GM18951 (cell line): Measurements from ENCODE around the gene LMBRD2.

Experiments used
- POLR2A ChIP-seq: IDR thresholded peaks from 4 replicates; pipeline ENCODE4 v1.6.1; 2011; ENCODE audit warnings: mild to moderate bottlenecking; ENCODE audit not compliant: insufficient read length, insufficient read depth; ENCODE audit errors: extremely low read depth
- in situ Hi-C: fragments of 300-500 bp; cut with MboI; formaldehyde crosslinking; loops from one replicate; pipeline ENCODE4 v1.12.0; 2022; ENCODE audit warnings: low sequenced_read_pairs, mixed read lengths, inconsistent platforms; ENCODE audit not compliant: unreplicated experiment

The LMBRD2 gene

DNA sequence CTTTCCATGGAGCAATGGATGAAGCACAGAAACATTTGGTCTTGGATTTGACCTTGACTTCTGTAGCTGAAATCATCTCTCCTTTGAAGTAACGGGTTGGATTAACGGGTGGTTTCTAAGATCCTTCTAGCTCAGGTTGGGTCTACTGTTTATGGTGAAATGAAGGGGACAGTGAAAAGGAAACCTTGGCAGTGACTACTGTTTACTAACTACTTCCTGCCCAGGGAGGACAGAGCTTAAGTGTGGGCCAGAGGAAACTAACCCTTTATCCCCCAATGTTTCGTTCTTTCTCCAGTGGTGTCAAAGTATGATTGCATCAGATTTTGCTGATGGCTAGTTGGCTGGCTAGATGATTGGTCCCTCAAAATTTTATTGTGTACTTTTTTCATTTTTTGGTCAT lies 22.4 kb upstream of the LMBRD2 start:
- in situ Hi-C loops = no loop called here
- TF ChIP-seq POLR2A = no peak

DNA sequence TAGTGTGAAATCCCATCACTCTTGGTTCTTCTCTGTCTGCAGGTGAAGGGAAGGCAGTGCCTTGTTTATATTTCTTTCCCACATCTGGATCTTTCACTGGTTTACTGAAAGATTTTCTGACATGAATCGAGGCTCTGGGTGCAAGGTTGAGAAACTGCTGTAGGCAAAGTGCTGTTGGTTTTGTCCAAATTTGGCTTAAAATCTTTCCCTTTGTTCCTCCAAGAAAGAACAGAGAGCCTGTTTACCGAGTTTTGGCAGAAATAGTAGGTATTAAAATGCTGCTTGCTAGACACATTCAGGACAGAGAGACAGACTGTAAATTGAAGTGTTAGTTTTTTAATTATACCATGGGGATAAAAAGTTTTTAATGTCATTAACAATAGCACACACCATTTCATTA lies 21.7 kb upstream of the LMBRD2 start:
- in situ Hi-C loops = no loop called here

DNA sequence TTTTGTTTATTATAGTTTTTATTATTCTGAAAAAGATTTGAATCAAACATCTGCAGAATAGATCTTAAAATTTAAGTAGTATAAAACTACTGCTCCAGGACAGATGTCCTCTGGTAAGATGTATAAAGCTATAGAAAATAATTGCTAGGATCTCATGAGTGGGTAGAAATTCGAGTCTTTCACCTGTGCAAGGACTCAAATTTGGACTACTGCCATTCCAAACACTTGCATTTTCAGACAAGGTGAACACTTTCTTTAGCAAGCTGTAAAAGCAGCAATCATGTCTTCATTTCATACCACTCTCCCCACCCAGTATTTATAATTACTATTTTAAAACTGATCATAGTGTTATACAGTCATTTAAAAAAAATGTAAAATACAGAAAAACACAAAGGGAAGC lies 20.9 kb upstream of the LMBRD2 start:
- no peak for TF ChIP-seq POLR2A
- in situ Hi-C loops = no loop called here

More for the DNA sequence above, 21.7 kb upstream of the LMBRD2 start:
- TF ChIP-seq POLR2A = no peak

- in situ Hi-C loops = no loop called here
These were observed 19.2 kb upstream of the LMBRD2 start for GRCh38 chr5:36170832-36171424.

GRCh38 chr5:36168737-36169136 lies 17.1 kb upstream of the LMBRD2 start:
- in situ Hi-C loops = no loop called here

More at GRCh38 chr5:36170832-36171424, 19.2 kb upstream of the LMBRD2 start:
- TF ChIP-seq POLR2A = no peak

DNA sequence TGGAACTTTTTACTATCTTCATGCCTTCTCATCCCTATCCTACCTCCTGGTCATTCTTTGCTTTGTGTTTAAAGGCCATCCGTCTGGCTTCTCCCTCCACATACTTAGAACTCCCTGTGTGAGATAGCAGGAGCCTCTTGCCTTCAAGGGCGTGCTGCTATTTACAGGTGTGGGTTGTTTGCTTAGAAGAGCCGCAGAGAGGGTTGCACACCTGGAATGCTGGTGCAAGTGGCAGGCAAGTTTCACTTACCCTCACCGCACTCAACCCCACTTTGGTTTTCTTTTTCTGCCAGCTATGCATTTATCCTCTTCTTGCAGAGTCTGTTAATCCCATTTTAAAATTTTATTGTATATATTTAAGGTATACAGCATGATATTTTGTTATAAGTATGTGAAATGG lies 12.8 kb upstream of the LMBRD2 start:
- TF ChIP-seq POLR2A = no peak
- in situ Hi-C loops = no loop called here

More at GRCh38 chr5:36168737-36169136, 17.1 kb upstream of the LMBRD2 start:
- TF ChIP-seq POLR2A = no peak

DNA sequence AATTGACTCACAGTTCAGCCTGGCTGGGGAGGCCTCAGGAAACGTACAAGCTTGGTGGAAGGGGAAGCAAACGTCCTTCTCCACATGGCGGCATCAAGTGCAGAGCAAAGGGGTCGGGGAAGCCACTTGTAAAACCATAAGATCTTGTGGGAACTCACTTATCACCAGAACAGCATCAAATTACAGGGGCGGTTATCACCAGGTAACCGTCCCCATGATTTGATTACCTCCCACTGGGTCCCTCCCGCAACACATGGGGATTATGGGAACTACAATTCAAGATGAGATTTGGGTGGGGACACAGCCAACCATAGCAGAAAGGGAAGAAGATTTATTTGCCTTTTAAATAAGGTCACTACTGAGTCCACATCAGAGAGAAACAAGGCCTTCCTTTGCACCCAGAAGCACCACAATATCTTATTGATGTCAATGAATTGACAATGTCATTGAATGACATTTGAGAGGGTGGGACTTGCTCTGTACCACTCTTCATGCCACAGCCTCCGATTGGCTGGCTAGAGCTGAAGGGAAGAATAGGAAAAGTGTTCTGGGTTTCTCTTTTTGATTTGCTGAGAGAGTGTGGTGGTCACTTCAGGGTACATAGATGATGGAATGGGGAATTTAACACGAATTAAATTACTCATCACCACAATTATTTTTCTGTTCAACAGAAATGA lies 11.3 kb upstream of the LMBRD2 start:
- in situ Hi-C loops = no loop called here
- no peak for TF ChIP-seq POLR2A

GRCh38 chr5:36161361-36161760 lies 9.7 kb upstream of the LMBRD2 start:
- in situ Hi-C loops = no loop called here
- TF ChIP-seq POLR2A = no peak

- no peak for TF ChIP-seq POLR2A
- in situ Hi-C loops = no loop called here
These were observed 8.9 kb upstream of the LMBRD2 start for GRCh38 chr5:36160617-36161016.

DNA sequence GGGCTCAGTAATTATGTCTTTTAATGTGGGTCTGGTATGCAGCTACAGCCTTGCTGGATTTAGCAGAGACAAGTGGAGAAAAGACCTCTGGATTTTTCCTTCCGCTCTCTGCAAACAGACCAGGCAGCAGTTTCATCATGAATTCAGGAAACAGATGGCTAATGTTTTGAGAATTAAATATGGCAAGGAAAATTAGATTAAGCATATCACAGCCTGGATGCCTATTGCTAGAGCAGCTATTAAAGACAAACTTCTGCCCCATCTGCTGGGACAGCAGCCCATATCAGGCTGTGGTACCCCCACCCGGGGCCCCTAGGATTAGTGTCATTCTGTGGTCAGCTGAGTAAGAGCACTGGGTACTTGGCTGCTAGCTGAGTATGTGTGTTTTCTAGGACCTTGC lies 6.5 kb upstream of the LMBRD2 start:
- TF ChIP-seq POLR2A = no peak
- in situ Hi-C loops = no loop called here

GRCh38 chr5:36156619-36157018 lies 4.9 kb upstream of the LMBRD2 start:
- TF ChIP-seq POLR2A = no peak
- in situ Hi-C loops = no loop called here

GRCh38 chr5:36156121-36156601 lies 4.5 kb upstream of the LMBRD2 start:
- no peak for TF ChIP-seq POLR2A
- in situ Hi-C loops = no loop called here

- in situ Hi-C loops = no loop called here
- no peak for TF ChIP-seq POLR2A
These were observed 3.6 kb upstream of the LMBRD2 start for GRCh38 chr5:36155291-36155690.

DNA sequence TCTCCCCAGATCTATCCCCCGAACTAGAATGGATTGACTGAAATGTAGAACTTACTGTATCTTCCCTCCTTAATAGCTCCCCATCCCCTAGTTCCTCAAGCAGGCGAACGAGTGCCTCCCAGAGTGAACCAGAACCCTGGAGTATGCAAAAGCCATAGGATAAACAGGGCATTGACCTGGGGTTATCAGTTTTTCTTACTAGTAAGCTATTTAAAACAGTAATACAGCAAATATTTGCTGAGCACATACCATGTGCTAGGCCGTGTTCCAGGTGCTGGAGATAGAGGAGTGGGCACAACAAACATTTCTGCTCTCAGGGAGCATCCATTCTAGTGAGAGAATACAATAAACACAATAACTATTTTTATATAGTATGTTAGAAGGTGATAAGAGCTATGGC lies 2.0 kb upstream of the LMBRD2 start:
- in situ Hi-C loops = no loop called here
- TF ChIP-seq POLR2A = no peak
